GM12872 (cell line): Measurements from ENCODE around the gene CCDC85C.

Experiments
- CTCF ChIP-seq: IDR thresholded peaks from 3 replicates; pipeline ENCODE4 v1.5.1; 2011; ENCODE audit warnings: low read depth, mild to moderate bottlenecking, low read length, moderate library complexity; ENCODE audit not compliant: insufficient read depth

Gene CCDC85C

GRCh38 chr14:99468081-99468480 is 135.9 kb downstream of the CCDC85C start:
- TF ChIP-seq CTCF = no peak

GRCh38 chr14:99467336-99468078 is 136.5 kb downstream of the CCDC85C start:
- TF ChIP-seq CTCF = no peak

GRCh38 chr14:99466758-99467157 is 137.2 kb downstream of the CCDC85C start:
- no peak for TF ChIP-seq CTCF

GRCh38 chr14:99465288-99465687 is 138.7 kb downstream of the CCDC85C start:
- no peak for TF ChIP-seq CTCF

- no peak for TF ChIP-seq CTCF
Measured at GRCh38 chr14:99463974-99464373, 140.0 kb downstream of the CCDC85C start.

GRCh38 chr14:99462210-99462609 is 141.8 kb downstream of the CCDC85C start:
- no peak for TF ChIP-seq CTCF

GRCh38 chr14:99461411-99462085 is 142.5 kb downstream of the CCDC85C start:
- TF ChIP-seq CTCF = no peak
